Smooth muscle cell (in vitro differentiated cells): ENCODE data around the gene PCNX2. TPM values are rescaled to one million over a fixed set of nuclear protein-coding genes. Genes with fewer than 3 reads are reported as not detected.

Source experiments
- DNase-seq: peaks from one replicate; lab custom pipeline; 2025; ENCODE audit not compliant: unreplicated experiment; lab: John Stamatoyannopoulos, UW
- H2AFZ ChIP-seq: fragments of 200-600 bp; sonication (generic); 2 replicates; pipeline ENCODE4 v1.6.0; 2016; ENCODE audit warnings: antibody characterized with exemption, low read depth, mild to moderate bottlenecking
- H3F3A ChIP-seq: fragments of 200-600 bp; sonication (generic); 2 replicates; pipeline ENCODE4 v1.6.0; 2017; ENCODE audit warnings: antibody characterized with exemption, low read depth
- H3K27ac ChIP-seq: fragments of 200-600 bp; sonication (generic); 2 replicates; pipeline ENCODE4 v1.5.1; 2016; ENCODE audit warnings: low read depth, mild to moderate bottlenecking
- H3K27me3 ChIP-seq: fragments of 200-600 bp; sonication (generic); 2 replicates; pipeline ENCODE4 v1.6.1; 2016; ENCODE audit warnings: low read depth, mild to moderate bottlenecking
- H3K36me3 ChIP-seq: fragments of 200-600 bp; sonication (generic); 2 replicates; pipeline ENCODE4 v1.5.1; 2016; ENCODE audit warnings: low read depth
- H3K4me1 ChIP-seq: fragments of 200-600 bp; sonication (generic); 2 replicates; pipeline ENCODE4 v1.5.1; 2016; ENCODE audit warnings: low read depth
- H3K4me2 ChIP-seq: fragments of 200-600 bp; sonication (generic); 2 replicates; pipeline ENCODE4 v1.6.0; 2016; ENCODE audit warnings: mild to moderate bottlenecking
- H3K4me3 ChIP-seq: fragments of 200-600 bp; sonication (generic); 2 replicates; pipeline ENCODE4 v1.5.1; 2016; ENCODE audit warnings: mild to moderate bottlenecking
- H3K79me2 ChIP-seq: fragments of 200-600 bp; sonication (generic); 2 replicates; pipeline ENCODE4 v1.6.0; 2016; ENCODE audit warnings: low read depth, mild to moderate bottlenecking
- H3K9ac ChIP-seq: fragments of 200-600 bp; sonication (generic); 2 replicates; pipeline ENCODE4 v1.6.0; 2016; ENCODE audit warnings: low read depth
- H3K9me3 ChIP-seq: fragments of 200-600 bp; sonication (generic); replicated peaks from 2 replicates; pipeline ENCODE4 v1.5.1; 2016; ENCODE audit warnings: low read depth
- H4K20me1 ChIP-seq: fragments of 200-600 bp; sonication (generic); 2 replicates; pipeline ENCODE4 v1.6.0; 2016; ENCODE audit warnings: low read depth
- CTCF ChIP-seq: fragments of 200-600 bp; sonication (generic); IDR thresholded peaks from 2 replicates; pipeline ENCODE4 v1.5.1; 2017; ENCODE audit warnings: borderline replicate concordance, mild to moderate bottlenecking, antibody characterized with exemption; ENCODE audit not compliant: insufficient read depth, poor library complexity, severe bottlenecking
- WGBS: methylation state at CpG from one replicate; pipeline ENCODE4 v1.1.7; 2016; ENCODE audit warnings: low lambda C conversion rate; 5-methylcytosine and 5-hydroxymethylcytosine counted together
- polyA plus RNA-seq: library from polyadenylated mRNA; unstranded; fragments of >200 nt; fragmentation: Nextera tagmentation; extraction: Ambion mirVana; gene quantifications from 2 replicates; pipeline ENCODE4 v1.2.1, GENCODE V29; 2016
- total RNA-seq: library from RNA; depleted of rRNA; stranded (reverse); fragments of >200 nt; gene quantifications from 2 replicates; pipeline ENCODE4 v1.2.3, GENCODE V29; 2014

The PCNX2 gene
- total and polyA plus RNA-seq, 2 experiments from 2014 or later: 4.7 to 18.2 TPM

DNA sequence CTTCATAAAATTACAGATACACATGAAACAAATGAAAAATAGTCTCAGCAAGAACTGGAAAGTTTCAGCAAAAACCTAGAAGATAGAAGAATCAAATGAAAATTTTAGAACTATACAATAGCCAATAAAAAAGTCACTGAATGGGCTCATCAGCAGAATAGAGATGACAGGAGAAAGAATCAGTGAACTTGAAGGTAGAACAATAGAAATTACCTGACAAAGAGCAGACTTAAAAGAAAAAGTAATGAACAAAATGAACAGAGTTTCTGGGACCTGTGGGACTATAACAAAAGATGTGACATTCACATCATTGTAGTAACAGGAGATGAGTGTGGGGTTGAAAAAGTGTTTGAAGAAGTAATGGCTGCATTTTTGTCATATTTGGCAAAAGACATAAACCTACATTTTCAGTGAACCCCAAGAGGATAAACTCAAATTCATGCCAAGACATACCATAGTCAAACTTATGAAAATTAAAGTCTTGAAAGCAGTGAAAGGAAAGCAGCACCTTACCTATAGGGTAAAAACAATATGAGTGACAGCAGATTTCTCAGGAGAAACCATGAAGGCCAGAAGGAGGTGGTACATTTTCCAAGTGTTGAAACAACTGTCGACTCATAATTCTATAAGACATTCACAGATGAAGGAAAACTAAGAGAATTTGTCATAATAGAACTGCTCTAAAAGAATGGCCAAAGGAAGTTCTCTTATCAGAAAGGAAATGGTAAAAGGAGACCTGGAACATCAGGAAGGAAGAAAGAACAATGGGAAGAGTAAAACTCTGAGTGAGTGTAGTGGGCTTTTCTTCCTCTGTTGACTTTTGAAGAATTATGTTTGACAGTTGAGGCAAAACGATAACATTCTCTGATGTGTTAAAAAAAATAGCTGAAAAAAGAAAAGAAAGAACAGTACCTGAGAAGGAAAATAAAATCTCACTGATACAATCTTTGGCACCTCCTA lies 321.6 kb downstream of the PCNX2 start:
- H3K79me2 ChIP-seq: no peaks in the 10 kb centered on the region
- H4K20me1 ChIP-seq: no peaks in the 10 kb centered on the region
- no peak overlapping the region for H3K9ac ChIP-seq
- H3F3A ChIP-seq: no peaks in the 10 kb centered on the region
- H3K4me2 ChIP-seq: no peak overlapping the region
- peaks cover 10% of the 10 kb centered on the region for H3K9me3 ChIP-seq
- no peak overlapping the region for H3K4me3 ChIP-seq
- peaks cover 14% of the 10 kb centered on the region for H3K36me3 ChIP-seq
- no peak for TF ChIP-seq CTCF
- H3K4me1 ChIP-seq: no peaks in the 10 kb centered on the region
- no peak overlapping the region for H3K27ac ChIP-seq
- DNase-seq: no peak
- H3K27me3 ChIP-seq: no peaks in the 10 kb centered on the region
- 94% methylated on average over 2 of the region's 2 CpGs for WGBS
- H2AFZ ChIP-seq: no peak overlapping the region

GRCh38 chr1:232970508-232970907 lies 325.0 kb downstream of the PCNX2 start:
- no peak for TF ChIP-seq CTCF
- 99% methylated on average over 4 of the region's 4 CpGs for WGBS

DNA sequence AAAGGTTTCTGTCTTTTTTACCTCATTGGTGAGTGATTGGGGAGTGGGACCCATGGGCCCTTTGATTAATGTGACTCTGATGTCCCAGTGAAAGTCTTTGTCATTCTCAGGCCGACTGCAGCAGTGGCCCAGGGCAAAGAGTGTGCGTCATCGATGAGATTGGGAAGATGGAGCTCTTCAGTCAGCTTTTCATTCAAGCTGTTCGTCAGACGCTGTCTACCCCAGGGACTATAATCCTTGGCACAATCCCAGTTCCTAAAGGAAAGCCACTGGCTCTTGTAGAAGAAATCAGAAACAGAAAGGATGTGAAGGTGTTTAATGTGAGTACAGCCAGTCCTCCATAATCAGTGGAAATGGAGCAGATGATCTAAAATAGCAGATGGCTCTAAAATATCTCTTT lies 325.7 kb downstream of the PCNX2 start:
- Histone ChIP-seq H4K20me1 (no peaks in the 10 kb centered on the region), H3K4me2 (no peak overlapping the region), H3K9me3 (peaks cover 10% of the 10 kb centered on the region), H3K36me3 (peaks cover 14% of the 10 kb centered on the region), H3K27me3 (no peaks in the 10 kb centered on the region), H3K4me1 (no peaks in the 10 kb centered on the region), H3F3A (no peaks in the 10 kb centered on the region), H3K9ac (no peak overlapping the region), H3K79me2 (no peaks in the 10 kb centered on the region), H2AFZ (no peak overlapping the region), H3K4me3 (no peak overlapping the region), H3K27ac (no peak overlapping the region)
- no peak for TF ChIP-seq CTCF
- 91% methylated on average over 5 of the region's 5 CpGs for WGBS
- DNase-seq: no peak

More at GRCh38 chr1:232970508-232970907, 325.0 kb downstream of the PCNX2 start:
- Histone ChIP-seq H4K20me1 (no peaks in the 10 kb centered on the region), H3K27me3 (no peaks in the 10 kb centered on the region), H3F3A (no peaks in the 10 kb centered on the region), H3K4me3 (no peak overlapping the region), H2AFZ (no peak overlapping the region), H3K79me2 (no peaks in the 10 kb centered on the region), H3K4me2 (no peak overlapping the region), H3K9ac (no peak overlapping the region), H3K9me3 (peaks cover 10% of the 10 kb centered on the region), H3K4me1 (no peaks in the 10 kb centered on the region), H3K36me3 (peaks cover 14% of the 10 kb centered on the region), H3K27ac (no peak overlapping the region)
- DNase-seq: no peak

DNA sequence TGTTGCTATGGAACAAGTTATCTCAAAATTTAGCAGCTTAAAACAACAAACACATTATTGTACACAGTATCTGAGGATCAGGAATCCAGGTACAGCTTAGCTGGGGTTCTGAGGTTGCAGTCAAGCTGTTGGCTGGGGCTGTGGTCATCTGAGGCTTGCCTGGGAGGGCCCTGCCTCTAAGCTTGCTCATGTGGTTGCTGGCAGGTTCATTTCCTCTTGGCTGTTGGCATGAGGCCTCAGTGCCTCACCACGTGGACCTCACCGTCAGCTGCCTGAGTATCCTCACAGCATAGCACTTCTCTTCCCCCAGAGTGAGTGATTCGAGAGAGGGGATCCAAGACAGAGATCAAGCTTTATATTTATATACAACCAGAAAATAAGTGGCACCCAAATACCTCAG lies 326.6 kb downstream of the PCNX2 start:
- no peak for DNase-seq
- Histone ChIP-seq H3K27ac (no peak overlapping the region), H3K9ac (no peak overlapping the region), H3K79me2 (no peaks in the 10 kb centered on the region), H3K4me2 (no peak overlapping the region), H3F3A (no peaks in the 10 kb centered on the region), H3K9me3 (peaks cover 8% of the 10 kb centered on the region), H3K36me3 (peaks cover 9% of the 10 kb centered on the region), H4K20me1 (no peaks in the 10 kb centered on the region), H3K4me3 (no peak overlapping the region), H2AFZ (no peak overlapping the region), H3K4me1 (no peaks in the 10 kb centered on the region), H3K27me3 (no peaks in the 10 kb centered on the region)
- WGBS: 79% methylated on average over 3 of the region's 3 CpGs
- TF ChIP-seq CTCF: no peak
